WTC11 (cell line): Measurements from ENCODE around the gene TBL1XR1.

Source experiments
- TF ChIP-seq, protein P1 (sequence below): fragments of 200-600 bp; IDR thresholded peaks from 2 replicates; pipeline ENCODE4 v1.8.0; 2022; ENCODE audit warnings: antibody characterized with exemption
- TF ChIP-seq, protein P2 (sequence below): fragments of 250-450 bp; sonication (Bioruptor Pico); conservative IDR thresholded peaks from 2 replicates; pipeline ENCODE4 v1.9.0; 2021; ENCODE audit warnings: mild to moderate bottlenecking

DNA sequence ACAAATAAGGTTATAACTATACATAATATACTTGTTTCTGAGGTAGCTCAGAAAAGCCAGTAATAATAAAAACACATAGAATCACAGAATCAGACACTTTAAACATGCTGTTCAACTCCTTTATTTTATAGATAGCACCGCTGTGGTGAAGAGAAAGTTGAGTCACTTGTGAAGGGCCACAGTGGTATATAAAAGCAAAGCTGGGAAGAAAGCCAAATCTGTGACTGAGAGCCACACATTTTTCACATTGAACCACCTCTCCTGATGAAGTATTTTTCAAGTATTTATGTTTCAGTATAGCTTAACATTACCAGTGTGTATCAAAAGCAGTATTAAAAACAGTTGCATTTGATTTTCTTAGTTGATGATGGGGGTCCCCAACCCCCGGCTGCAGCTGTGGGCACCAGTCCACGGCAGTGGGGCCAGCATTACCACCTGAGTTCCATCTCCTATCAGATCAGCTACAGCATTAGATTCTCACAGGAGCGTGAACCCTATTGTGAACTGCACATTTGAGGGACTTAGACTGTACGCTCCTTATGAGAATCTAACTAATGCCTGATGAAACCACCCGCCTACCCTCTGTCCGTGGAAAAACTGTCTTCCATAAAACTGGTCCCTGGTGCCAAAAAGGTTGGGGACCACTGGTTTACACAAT, 46.2 kb downstream of the TBL1XR1 start:
- TF ChIP-seq, protein P1, sequence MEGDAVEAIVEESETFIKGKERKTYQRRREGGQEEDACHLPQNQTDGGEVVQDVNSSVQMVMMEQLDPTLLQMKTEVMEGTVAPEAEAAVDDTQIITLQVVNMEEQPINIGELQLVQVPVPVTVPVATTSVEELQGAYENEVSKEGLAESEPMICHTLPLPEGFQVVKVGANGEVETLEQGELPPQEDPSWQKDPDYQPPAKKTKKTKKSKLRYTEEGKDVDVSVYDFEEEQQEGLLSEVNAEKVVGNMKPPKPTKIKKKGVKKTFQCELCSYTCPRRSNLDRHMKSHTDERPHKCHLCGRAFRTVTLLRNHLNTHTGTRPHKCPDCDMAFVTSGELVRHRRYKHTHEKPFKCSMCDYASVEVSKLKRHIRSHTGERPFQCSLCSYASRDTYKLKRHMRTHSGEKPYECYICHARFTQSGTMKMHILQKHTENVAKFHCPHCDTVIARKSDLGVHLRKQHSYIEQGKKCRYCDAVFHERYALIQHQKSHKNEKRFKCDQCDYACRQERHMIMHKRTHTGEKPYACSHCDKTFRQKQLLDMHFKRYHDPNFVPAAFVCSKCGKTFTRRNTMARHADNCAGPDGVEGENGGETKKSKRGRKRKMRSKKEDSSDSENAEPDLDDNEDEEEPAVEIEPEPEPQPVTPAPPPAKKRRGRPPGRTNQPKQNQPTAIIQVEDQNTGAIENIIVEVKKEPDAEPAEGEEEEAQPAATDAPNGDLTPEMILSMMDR = no peak
- TF ChIP-seq, protein P2, sequence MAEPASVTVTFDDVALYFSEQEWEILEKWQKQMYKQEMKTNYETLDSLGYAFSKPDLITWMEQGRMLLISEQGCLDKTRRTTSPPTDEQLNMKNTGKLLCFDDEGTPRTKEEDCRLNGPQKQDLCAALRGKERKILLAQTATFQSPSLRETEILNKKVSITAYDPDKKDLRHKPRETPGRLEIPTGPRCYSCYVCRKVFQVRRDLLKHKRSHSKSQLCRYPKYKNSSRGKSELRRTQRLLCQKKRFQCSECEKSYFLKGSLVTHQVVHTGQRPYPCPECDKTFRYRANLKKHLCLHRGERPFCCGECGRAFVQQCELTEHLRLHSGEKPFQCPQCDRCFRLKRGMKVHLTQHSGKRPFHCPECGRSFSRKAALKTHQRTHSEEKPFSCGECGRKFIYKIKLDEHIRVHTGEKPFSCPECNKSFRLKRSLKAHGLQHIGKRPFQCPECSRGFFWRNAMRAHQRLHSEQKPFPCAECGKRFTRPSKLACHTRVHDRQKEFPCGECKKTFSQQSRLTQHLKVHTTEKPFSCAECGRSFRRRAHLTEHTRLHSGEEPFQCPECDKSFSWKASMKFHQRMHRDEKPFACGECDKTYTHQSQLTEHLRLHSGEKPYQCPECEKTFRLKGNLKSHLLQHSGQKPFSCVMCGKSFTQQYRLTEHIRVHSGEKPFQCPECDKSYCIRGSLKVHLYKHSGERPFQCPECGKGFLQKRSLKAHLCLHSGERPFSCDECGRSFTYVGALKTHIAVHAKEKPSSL (CRISPR knock-in tag) = no peak
